Upper lobe of left lung (tissue), 4 donors: ENCODE results near the gene TMEM171.

Experiments
- EP300 ChIP-seq, 4 donors: sonication (generic); formaldehyde crosslinking; IDR thresholded peaks; one replicate each; pipeline ENCODE4 v1.5.1; 2017; ENCODE audit warnings: antibody characterized with exemption in 4 of 4, control low read depth in 2 of 4
- POLR2A ChIP-seq, 4 donors: fragments of 450-650 bp; IDR thresholded peaks; one replicate each; pipeline ENCODE4 v1.5.1; 2016 to 2017; ENCODE audit warnings: antibody characterized with exemption in 4 of 4, mild to moderate bottlenecking in 2 of 4
- TF ChIP-seq, protein P1 (sequence below), 6 experiments: fragments of 450-650 bp in 4 of 6; fragments of 200-600 bp in 2 of 6; sonication (generic) in 2 of 6; IDR thresholded peaks; one replicate each; pipeline ENCODE4 v1.5.1; 2016 to 2019; ENCODE audit warnings: antibody characterized with exemption in 6 of 6

DNA sequence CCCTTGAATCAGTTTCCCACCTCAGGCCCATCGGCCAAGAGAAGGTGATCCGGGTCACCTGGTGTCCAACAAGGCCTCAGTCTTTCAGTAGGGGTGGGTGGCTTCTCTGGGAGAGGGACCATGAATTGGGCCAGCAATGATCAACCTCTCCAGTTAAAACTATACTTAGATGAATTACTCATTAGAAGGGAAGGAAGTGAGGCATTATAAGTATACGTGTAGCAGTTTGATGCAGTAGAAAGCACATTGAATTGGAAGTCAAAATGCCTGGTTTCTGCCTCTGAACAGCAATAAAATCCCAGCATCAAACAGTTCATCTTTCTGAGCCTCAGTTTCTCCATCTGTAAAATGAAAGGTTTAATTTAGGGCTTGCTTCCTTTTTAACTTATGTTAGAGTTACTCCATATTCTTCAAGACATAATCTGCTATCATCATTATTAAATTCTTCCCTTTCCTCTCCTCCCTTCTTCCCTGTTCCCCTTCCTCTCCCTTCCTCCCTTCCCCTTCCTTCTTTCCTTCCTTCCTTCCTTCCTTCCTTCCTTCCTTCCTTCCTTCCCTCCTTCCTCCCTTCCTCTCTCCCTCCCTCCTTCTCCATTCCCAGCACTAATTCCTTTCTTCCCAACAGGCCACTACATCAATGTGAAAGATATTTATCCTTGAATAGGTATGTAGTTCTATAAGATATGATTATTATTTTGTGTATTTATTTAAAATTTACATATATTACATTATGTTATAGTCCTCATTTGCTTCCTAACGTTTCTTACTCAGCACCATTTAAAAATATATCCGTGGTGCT is 34.0 kb downstream of the TMEM171 start:
- TF ChIP-seq, protein P1, sequence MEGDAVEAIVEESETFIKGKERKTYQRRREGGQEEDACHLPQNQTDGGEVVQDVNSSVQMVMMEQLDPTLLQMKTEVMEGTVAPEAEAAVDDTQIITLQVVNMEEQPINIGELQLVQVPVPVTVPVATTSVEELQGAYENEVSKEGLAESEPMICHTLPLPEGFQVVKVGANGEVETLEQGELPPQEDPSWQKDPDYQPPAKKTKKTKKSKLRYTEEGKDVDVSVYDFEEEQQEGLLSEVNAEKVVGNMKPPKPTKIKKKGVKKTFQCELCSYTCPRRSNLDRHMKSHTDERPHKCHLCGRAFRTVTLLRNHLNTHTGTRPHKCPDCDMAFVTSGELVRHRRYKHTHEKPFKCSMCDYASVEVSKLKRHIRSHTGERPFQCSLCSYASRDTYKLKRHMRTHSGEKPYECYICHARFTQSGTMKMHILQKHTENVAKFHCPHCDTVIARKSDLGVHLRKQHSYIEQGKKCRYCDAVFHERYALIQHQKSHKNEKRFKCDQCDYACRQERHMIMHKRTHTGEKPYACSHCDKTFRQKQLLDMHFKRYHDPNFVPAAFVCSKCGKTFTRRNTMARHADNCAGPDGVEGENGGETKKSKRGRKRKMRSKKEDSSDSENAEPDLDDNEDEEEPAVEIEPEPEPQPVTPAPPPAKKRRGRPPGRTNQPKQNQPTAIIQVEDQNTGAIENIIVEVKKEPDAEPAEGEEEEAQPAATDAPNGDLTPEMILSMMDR (IDR thresholded peaks at IDR 0.05), result no peak
- TF ChIP-seq EP300 (IDR thresholded peaks at IDR 0.05) (no peak), POLR2A (IDR thresholded peaks at IDR 0.05) (no peak)
